DOHH2 (cell line): ENCODE measurements around the gene CFAP58.

Source experiments
- EZH2phosphoT487 ChIP-seq: fragments of 200-600 bp; sonication (generic); IDR thresholded peaks from 2 replicates; pipeline ENCODE4 v1.6.1; 2017; ENCODE audit warnings: borderline replicate concordance, mild to moderate bottlenecking, antibody characterized with exemption, low read length, moderate library complexity, mixed read lengths
- TF ChIP-seq, protein P1 (sequence below): fragments of 200-600 bp; sonication (generic); IDR thresholded peaks from one replicate; pipeline ENCODE4 v1.5.1; 2014; ENCODE audit warnings: antibody characterized with exemption, mild to moderate bottlenecking, low read depth, low read length; ENCODE audit not compliant: poor library complexity, severe bottlenecking

DNA sequence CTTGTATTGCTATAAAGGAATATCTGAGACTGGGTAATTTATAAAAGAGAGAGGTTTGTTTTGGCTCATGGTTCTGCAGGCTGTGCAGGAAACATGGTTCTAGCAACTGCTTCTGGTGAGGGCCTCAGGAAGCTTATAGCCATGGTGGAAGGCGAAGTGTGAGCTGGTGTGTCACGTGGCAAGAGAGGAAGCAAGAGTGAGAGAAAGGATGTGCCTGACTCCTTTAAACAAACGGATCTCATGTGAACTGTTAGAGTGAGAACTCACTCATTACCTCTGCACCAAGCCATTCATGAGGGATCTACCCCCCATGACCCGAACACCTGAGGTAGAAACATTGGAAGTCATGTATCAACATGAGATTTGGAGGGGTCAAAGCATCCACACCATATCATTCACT lies 7.7 kb upstream of the CFAP58 start:
- TF ChIP-seq, protein P1, sequence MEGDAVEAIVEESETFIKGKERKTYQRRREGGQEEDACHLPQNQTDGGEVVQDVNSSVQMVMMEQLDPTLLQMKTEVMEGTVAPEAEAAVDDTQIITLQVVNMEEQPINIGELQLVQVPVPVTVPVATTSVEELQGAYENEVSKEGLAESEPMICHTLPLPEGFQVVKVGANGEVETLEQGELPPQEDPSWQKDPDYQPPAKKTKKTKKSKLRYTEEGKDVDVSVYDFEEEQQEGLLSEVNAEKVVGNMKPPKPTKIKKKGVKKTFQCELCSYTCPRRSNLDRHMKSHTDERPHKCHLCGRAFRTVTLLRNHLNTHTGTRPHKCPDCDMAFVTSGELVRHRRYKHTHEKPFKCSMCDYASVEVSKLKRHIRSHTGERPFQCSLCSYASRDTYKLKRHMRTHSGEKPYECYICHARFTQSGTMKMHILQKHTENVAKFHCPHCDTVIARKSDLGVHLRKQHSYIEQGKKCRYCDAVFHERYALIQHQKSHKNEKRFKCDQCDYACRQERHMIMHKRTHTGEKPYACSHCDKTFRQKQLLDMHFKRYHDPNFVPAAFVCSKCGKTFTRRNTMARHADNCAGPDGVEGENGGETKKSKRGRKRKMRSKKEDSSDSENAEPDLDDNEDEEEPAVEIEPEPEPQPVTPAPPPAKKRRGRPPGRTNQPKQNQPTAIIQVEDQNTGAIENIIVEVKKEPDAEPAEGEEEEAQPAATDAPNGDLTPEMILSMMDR: no peak
- TF ChIP-seq EZH2phosphoT487: no peak
